Bronchial epithelial cell (primary cell): ENCODE data around the gene GAL. TPM values are rescaled to one million over a fixed set of nuclear protein-coding genes. Genes with fewer than 3 reads are reported as not detected.
"Not testable (repeated sequence)": the region's sequence is repeated elsewhere in the genome, so short reads cannot be mapped to it uniquely, and the experiment has no call there.

Source experiments
- DNase-seq: peaks from one replicate; pipeline ENCODE4 v3.0.0-alpha.2; 2010; ENCODE audit warnings: low read depth
- FAIRE-seq: peaks from 2 replicates; lab custom pipeline; 2011; peaks lifted over from hg19 to GRCh38; lab: Jason Lieb, UNC
- H3K27me3 ChIP-seq: 2 replicates; pipeline ENCODE4 v1.5.1; 2011; ENCODE audit warnings: low read length; ENCODE audit not compliant: control insufficient read depth, insufficient read depth
- H3K36me3 ChIP-seq: 2 replicates; pipeline ENCODE4 v1.5.1; 2011; ENCODE audit warnings: low read length; ENCODE audit not compliant: control insufficient read depth, insufficient read depth
- H3K4me3 ChIP-seq: 2 replicates; pipeline ENCODE4 v1.5.1; 2011; ENCODE audit warnings: mild to moderate bottlenecking, low read depth, low read length, control low read depth
- CTCF ChIP-seq: IDR thresholded peaks from 2 replicates; pipeline ENCODE4 v1.5.1; 2011; ENCODE audit warnings: mild to moderate bottlenecking, moderate library complexity, low read length, control low read depth, inconsistent platforms; ENCODE audit not compliant: insufficient read depth, severe bottlenecking
- total RNA-seq: library from RNA; depleted of rRNA; stranded (reverse); fragments of >200 nt; gene quantifications from 2 replicates; pipeline ENCODE4 v1.2.1, GENCODE V29; 2014

The GAL gene
- 0.53 and 0.77 TPM in 2 replicates for total RNA-seq

- H3K36me3 ChIP-seq = no peaks in the 10 kb centered on the region
- peaks cover 23% of the 10 kb centered on the region for H3K27me3 ChIP-seq
- FAIRE-seq (no peak), DNase-seq (no peak)
- TF ChIP-seq CTCF = no peak
- peak within 1 kb of the TSS; percentile 42 for H3K4me3 ChIP-seq
Observed at GRCh38 chr11:68684385-68685356, at the start of gene GAL. TSS of gene GAL (plus strand) at chr11:68684544. CDS start at chr11:68684924, 380 bp downstream.

DNA sequence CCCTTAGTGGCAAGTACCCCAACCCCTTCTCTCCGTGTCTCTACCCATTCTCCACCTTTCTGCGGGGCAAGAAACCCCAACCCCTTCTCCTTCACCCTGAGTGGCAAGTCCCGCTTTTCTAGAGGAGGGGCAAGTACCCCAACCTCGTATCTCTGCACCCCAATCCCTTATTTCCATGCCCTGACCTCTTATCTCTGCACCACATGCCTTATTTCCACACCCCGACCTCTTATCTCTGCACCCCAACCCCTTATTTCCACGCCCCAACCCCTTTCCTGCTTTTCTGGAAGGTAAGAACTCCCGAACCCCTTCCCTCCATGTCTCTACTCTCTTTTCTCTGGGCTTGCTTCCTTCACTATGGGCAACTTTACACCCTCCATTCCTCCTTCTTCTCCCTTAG is 49.7 kb upstream of the GAL start:
- H3K27me3 ChIP-seq, H3K36me3 ChIP-seq, H3K4me3 ChIP-seq, DNase-seq, FAIRE-seq: not testable (repeated sequence)

DNA sequence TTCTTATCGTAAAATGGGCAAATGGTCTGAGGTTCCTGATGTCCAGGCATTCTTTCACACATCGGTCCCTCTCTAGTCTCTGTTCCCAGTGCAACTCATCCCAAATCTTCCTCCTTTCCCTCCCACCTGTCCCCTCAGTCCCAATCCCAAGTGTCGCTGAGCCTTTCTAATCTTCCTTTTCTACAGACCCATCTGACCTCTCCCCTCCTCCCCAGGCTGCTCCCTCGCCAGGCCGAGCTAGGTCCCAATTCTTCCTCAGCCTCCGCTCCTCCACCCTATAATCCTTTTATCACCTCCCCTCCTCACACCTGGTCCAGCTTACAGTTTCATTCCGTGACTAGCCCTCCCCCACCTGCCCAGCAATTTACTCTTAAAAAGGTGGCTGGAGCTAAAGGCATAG is 49.2 kb upstream of the GAL start:
- H3K36me3 ChIP-seq, DNase-seq, H3K4me3 ChIP-seq, H3K27me3 ChIP-seq, FAIRE-seq: not testable (repeated sequence)

GRCh38 chr11:68635883-68636282 is 48.5 kb upstream of the GAL start:
- FAIRE-seq, H3K36me3 ChIP-seq, H3K4me3 ChIP-seq, DNase-seq, H3K27me3 ChIP-seq: not testable (repeated sequence)

DNA sequence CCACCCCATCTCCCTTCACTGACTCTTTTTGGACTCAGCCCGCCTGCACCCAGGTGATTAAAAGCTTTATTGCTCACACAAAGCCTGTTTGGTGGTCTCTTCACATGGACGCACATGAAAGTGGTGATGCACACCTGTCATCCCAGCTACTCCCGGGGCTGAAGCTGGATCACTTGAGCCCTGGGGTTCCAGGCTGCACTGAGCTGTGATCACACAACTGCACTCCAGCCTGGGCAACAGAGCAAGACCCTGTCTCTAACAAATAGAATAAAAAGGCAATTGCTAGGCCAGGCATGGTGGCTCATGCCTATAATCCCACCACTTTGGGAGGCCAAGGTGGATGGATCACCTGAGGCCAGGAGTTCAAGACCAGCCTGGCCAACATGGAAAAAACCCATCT is 45.0 kb upstream of the GAL start:
- not testable (repeated sequence) for FAIRE-seq, H3K27me3 ChIP-seq, H3K4me3 ChIP-seq, H3K36me3 ChIP-seq, DNase-seq

DNA sequence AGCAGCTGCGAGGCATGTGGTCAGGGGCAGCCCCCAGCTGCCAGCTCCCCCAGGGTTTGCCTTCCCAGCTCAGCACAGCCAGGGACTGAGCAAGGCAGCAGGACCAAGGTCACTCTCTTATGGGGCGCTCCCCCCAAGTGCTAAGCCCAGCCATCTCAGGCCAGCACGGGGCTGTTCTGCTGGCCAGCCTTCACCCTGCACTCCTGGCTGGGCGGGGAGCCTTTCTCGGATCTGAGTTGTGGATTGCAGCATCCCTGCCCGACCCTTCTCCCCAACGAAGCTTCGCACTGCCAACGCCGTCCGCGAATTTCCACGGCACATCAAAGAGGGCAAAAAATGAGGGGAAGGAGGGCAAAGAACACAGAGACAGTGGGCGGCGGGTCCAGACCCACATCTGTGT is 42.5 kb upstream of the GAL start:
- Histone ChIP-seq H3K27me3 (no peaks in the 10 kb centered on the region), H3K4me3 (no peak overlapping the region), H3K36me3 (no peaks in the 10 kb centered on the region)
- FAIRE-seq (no peak), DNase-seq (no peak)
- no peak for TF ChIP-seq CTCF

DNA sequence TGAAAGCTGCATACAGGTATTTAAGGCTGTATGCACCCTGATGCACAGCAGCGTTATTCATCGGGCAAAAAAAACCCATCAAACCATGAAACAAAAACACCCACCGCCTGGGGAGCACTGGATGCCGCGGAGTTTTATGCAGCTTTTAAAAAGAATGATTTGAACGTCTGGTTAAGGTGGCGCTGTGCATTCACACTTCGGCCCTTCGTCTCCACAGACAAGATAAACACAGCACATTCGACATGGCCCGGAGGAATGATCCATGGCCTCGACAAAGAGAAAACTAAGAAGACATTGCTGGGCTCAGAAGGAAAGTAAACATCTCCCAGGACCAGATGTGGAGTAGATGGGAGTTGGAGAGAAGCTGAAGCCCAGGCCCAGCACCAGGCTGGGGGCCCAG is 40.8 kb upstream of the GAL start:
- TF ChIP-seq CTCF = no peak
- Histone ChIP-seq H3K4me3 (no peak overlapping the region), H3K27me3 (peaks cover 2% of the 10 kb centered on the region), H3K36me3 (no peaks in the 10 kb centered on the region)
- FAIRE-seq (peak; percentile 73), DNase-seq (no peak)
